ENCODE data around the gene RBM15.

RBM15 gene

GRCh38 chr1:110318046-110318445, 21.1 kb upstream of the RBM15 start:
- H3K4me3 ChIP-seq (ENCODE audit: low read depth, low read length), result no peak overlapping the region
- no peak for DNase-seq (ENCODE audit: low read depth)
- no peak for TF ChIP-seq POLR2A (IDR thresholded peaks at IDR 0.05; ENCODE audit: extremely low read depth, insufficient read length)
- TF ChIP-seq, protein P1, sequence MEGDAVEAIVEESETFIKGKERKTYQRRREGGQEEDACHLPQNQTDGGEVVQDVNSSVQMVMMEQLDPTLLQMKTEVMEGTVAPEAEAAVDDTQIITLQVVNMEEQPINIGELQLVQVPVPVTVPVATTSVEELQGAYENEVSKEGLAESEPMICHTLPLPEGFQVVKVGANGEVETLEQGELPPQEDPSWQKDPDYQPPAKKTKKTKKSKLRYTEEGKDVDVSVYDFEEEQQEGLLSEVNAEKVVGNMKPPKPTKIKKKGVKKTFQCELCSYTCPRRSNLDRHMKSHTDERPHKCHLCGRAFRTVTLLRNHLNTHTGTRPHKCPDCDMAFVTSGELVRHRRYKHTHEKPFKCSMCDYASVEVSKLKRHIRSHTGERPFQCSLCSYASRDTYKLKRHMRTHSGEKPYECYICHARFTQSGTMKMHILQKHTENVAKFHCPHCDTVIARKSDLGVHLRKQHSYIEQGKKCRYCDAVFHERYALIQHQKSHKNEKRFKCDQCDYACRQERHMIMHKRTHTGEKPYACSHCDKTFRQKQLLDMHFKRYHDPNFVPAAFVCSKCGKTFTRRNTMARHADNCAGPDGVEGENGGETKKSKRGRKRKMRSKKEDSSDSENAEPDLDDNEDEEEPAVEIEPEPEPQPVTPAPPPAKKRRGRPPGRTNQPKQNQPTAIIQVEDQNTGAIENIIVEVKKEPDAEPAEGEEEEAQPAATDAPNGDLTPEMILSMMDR (IDR thresholded peaks at IDR 0.05; ENCODE audit: low read depth, low read length), result no peak
- TF ChIP-seq, protein P2, sequence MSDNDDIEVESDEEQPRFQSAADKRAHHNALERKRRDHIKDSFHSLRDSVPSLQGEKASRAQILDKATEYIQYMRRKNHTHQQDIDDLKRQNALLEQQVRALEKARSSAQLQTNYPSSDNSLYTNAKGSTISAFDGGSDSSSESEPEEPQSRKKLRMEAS (IDR thresholded peaks at IDR 0.05; ENCODE audit: low read depth, low read length), result no peak
- no peak for TF ChIP-seq MYC (IDR thresholded peaks at IDR 0.05; ENCODE audit: low read depth, low read length)

DNA sequence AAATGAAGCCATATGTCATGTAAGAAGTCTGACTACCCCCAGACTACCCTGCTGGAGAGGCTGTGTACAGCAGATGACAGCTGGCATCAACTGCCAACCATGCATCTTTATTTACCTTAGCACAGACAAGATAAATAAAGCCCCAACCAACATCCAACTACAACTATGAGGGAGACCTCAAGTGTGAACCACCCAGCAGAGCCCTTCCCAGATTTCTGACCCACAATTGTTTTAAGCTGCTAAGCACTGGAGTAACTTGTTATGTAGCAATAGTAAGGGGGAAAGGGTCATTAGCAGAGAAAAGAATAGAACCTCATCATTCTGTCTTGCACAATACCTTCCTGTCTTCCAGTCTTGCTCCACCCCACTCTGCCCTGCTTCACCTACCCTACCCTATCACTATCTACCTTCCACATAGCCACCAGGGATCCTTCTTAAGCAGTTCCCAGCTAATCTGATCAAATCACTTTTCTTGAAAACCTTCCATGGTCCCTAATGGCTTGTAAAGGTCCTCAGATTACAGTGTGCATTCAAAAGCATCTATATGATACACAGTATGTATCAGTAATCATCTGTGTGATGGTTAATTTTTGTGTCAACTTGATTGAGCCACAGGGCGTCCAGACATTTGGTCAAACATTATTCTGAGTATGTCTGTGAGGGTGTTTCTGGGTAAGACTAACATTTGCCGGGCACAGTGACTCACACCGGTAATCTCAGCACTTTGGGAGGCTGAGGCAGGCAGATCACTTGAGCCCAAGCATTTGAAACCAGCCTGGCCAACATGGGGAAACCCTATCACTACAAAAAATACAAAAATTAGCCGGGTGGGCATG, 19.6 kb upstream of the RBM15 start:
- DNase-seq (ENCODE audit: low read depth), result peak; percentile 34
- H3K4me3 ChIP-seq (ENCODE audit: low read depth, low read length), result no peak overlapping the region
- TF ChIP-seq MYC (IDR thresholded peaks at IDR 0.05; ENCODE audit: low read depth, low read length), result no peak
- no peak for TF ChIP-seq POLR2A (IDR thresholded peaks at IDR 0.05; ENCODE audit: extremely low read depth, insufficient read length)
- TF ChIP-seq, protein P1 (IDR thresholded peaks at IDR 0.05; ENCODE audit: low read depth, low read length), result no peak
- TF ChIP-seq, protein P2 (IDR thresholded peaks at IDR 0.05; ENCODE audit: low read depth, low read length), result no peak

GRCh38 chr1:110320168-110320518, 19.0 kb upstream of the RBM15 start:
- no peak for DNase-seq (ENCODE audit: low read depth)
- H3K4me3 ChIP-seq (ENCODE audit: low read depth, low read length), result no peak overlapping the region
- TF ChIP-seq MYC (IDR thresholded peaks at IDR 0.05; ENCODE audit: low read depth, low read length), result no peak
- TF ChIP-seq, protein P2 (IDR thresholded peaks at IDR 0.05; ENCODE audit: low read depth, low read length), result no peak
- TF ChIP-seq, protein P1 (IDR thresholded peaks at IDR 0.05; ENCODE audit: low read depth, low read length), result no peak

- no peak overlapping the region for H3K4me3 ChIP-seq (ENCODE audit: low read depth, low read length)
- DNase-seq (ENCODE audit: low read depth), result no peak
- no peak for TF ChIP-seq POLR2A (IDR thresholded peaks at IDR 0.05; ENCODE audit: extremely low read depth, insufficient read length)
- no peak for TF ChIP-seq MYC (IDR thresholded peaks at IDR 0.05; ENCODE audit: low read depth, low read length)
- TF ChIP-seq, protein P2 (IDR thresholded peaks at IDR 0.05; ENCODE audit: low read depth, low read length), result no peak
- TF ChIP-seq, protein P1 (IDR thresholded peaks at IDR 0.05; ENCODE audit: low read depth, low read length), result no peak
Observed at GRCh38 chr1:110321045-110321444, 18.1 kb upstream of the RBM15 start.

DNA sequence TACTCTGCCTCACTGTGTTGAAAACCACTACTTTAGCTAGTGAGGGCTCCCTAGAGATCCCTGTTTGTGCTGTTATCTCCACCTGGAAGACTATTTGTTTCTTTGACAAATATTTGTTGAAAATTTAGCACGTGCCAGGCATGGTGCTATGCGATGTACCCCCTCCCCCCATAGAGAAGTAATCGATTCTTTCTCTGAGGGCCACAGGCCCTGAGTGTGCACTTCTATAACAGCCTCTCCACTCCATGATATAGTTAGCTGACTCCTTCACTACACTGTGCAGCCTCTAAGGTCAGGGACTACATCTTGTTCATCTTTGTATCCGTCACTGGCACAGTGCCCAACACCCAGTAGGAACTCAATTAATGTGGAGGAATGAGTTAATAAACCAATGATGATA, 17.3 kb upstream of the RBM15 start:
- DNase-seq (ENCODE audit: low read depth), result no peak
- TF ChIP-seq, protein P2 (IDR thresholded peaks at IDR 0.05; ENCODE audit: low read depth, low read length), result no peak
- TF ChIP-seq MYC (IDR thresholded peaks at IDR 0.05; ENCODE audit: low read depth, low read length) (no peak), POLR2A (IDR thresholded peaks at IDR 0.05; ENCODE audit: extremely low read depth, insufficient read length) (no peak)
- TF ChIP-seq, protein P1 (IDR thresholded peaks at IDR 0.05; ENCODE audit: low read depth, low read length), result no peak

More for the DNA sequence above, 17.3 kb upstream of the RBM15 start:
- H3K4me3 ChIP-seq (ENCODE audit: low read depth, low read length), result no peak overlapping the region

All from NB4 (cell line).